Left colon (tissue), 2 donors: ENCODE results near the gene ERI2. TPM values are rescaled to one million over a fixed set of nuclear protein-coding genes. Genes with fewer than 3 reads are reported as not detected.
"Not testable (repeated sequence)": the region's sequence is repeated elsewhere in the genome, so short reads cannot be mapped to it uniquely, and the experiment has no call there.

Experiments
- ATAC-seq: fragments of 200-7000 bp; cut with Tn5 transposase; one replicate; pipeline ENCODE4 v1.9.1; 2020; ENCODE audit warnings: mild to moderate bottlenecking, moderate library complexity
- DNase-seq, 2 donors: peaks; one replicate each; pipeline ENCODE4 v3.0.0-alpha.2; 2020
- intact Hi-C, 2 donors: fragments of 100-400 bp; cut with DNase I in 1 of 2; cut with micrococcal nuclease in 1 of 2; formaldehyde crosslinking; loops; one replicate each; pipeline versions ENCODE4 v1.11.2 to v1.14.0; 2022; cut with DNase I, micrococcal nuclease
- total RNA-seq, 2 donors: library from RNA; stranded (reverse); fragmentation: NEBNext Ultra II Directional; extraction: Animal tissue kit (Norgen Biotek cat#: 25700); gene quantifications; one replicate each; pipeline ENCODE4 v1.2.1, GENCODE V29; 2021
- donor health status: DM: no; HTN: no; CAD: no.
- donor health status: DM: yes; HTN: yes; CAD: no.

The ERI2 gene
- total RNA-seq, 2 donors from 2014 or later: 24.9 to 26.8 TPM

DNA sequence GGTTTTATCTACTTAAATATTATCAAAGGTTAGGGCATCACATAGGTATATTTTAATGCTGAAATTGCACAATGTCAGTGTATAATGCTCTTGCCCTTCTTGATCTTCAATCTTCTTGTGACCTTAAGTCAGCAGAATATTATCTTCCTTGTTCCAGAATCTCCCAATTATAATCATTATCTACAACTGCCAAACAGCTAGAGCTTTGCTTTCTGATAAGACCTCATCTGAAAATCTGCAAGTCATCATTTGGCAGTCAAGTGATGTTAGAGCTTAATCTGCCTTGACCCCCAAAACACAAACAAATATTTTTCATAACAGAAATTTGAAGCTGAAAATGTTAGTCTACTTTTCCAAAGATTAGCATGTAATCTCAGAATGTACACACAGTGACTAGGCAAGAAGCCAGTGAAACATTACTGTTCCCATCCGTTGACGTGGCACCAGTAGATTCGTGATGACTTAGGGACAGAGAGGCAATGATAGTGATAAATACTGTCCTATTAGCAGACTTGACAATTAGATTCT is 19.8 kb upstream of the ERI2 start:
- no peak for DNase-seq
- no peak for ATAC-seq
- intact Hi-C loops: no loop called here

DNA sequence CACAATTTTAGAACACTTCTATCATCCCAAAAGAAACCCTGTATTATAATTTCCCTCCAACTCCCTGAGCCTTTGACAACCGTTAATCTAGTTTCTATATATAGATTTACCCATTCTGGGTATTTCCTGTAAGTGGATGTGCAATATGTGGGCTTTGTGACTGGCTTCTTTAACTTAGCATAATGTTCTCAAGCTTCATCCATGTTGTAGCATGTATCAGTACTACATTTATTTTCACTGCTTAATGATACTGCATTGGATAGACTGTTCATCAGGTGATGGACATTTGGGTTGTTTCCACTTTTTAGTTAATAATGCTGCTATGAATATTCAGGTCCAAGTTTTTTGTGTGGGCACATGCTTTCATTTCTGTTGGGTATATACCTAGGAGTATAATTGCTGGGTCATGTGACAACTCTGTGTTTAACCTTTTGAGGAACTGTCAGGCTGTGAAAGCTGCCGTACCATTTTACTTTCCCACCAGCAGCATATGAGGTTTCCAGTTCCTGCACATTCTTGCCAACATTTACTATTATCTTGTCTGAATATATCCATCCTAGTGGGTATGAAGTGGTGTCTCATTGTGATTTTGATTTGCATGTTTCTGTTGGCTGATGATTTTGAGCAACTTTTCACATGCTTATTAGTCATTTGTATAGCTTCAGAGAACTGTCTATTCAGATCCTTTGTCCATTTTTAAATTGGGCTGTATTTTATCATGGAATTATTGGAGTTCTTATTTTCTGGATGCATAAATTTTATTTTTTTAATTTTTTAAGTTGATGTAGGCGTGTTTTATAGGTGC is 16.5 kb upstream of the ERI2 start:
- DNase-seq (no peak), ATAC-seq (no peak)
- intact Hi-C loops: no loop called here

DNA sequence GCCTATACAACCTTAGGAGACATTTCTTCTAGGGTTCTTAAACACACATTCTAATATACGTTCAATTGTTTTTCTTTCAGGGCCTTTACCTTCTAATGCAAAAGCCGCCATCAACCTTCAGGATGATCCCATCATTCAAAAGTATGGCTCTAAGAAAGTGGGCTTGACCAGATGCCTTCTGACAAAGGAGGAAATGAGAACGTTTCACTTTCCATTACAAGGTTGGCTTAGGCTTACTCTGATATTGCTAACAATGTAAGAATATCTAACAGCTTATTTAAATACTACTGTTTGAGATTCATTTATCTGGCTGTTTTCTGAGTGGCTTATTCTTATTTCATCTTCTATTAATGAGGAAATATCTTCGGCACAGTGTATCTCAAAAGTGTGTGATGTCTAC is 15.4 kb upstream of the ERI2 start:
- DNase-seq: no peak
- intact Hi-C loops: no loop called here
- ATAC-seq: no peak

DNA sequence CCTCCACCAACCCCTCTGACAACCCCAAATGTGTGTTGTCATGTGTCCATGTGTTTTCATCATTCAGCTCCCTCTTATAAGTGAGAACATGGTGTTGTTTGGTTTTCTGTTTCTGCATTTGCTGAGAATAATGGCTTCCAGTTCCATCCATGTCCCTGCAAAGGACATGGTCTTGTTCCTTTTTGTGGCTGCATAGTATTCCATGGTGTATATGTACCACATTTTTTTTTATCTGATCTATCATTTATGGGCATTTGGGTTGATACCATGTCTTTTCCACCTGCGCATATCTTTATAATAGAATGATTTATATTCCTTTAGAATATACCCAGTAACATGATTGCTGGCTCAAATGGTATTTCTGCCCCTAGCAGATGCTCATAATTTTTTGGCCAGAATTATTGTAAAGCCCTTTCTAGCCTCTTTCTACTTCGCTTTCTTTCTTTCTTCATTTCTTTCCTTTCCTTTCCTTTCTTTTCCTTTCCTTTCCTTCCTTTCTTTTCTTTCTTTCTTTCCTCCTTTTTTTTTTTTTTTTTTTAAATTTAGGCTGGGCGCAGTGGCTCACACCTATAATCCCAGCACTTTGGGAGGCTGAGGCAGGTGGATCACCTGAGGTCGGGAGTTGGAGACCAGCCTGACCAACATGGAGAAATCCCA is 12.8 kb upstream of the ERI2 start:
- ATAC-seq: no peak
- intact Hi-C loops: no loop called here

DNA sequence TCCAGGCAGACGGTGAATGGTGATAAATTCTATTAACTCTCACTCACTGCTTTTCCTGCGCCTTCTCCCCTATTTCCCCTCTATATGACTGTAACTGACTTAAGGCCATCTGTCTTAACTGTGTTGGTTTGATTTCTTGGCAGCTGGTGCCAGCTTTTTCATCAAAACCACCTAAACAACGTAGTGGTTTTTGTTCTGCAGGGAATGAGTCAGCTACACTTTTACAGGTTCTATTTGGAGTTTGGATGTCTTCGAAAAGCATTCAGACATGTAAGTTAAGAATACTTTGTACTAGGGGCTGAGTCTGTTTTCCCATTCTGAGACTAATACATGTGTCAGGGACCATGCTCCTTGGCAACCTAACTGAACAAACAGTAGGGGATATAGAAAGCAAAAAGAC is 8.5 kb upstream of the ERI2 start:
- ATAC-seq (no peak), DNase-seq (no peak)
- intact Hi-C loops: no loop called here

More for the DNA sequence above, 12.8 kb upstream of the ERI2 start:
- DNase-seq: no peak

DNA sequence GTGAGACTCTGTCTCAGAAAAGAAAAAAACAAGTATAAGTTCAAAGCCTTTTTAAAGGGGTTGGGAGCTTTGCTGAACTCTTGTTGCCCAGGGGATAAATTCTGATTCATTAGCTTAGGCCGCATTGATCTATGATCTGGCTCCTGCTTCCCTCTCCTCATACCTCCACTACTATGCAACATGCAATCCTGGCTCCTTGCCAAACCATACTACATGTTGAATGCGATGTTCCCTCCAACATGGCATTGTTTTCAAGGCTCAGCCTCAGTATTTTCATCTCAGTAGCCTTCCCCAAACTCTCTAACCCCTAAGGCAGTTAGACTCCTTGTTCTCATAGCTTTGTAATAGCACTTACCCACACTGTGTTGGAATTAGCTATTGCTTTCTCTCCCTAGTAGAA is 6.2 kb upstream of the ERI2 start:
- no peak for ATAC-seq
- intact Hi-C loops: no loop called here
- no peak for DNase-seq

DNA sequence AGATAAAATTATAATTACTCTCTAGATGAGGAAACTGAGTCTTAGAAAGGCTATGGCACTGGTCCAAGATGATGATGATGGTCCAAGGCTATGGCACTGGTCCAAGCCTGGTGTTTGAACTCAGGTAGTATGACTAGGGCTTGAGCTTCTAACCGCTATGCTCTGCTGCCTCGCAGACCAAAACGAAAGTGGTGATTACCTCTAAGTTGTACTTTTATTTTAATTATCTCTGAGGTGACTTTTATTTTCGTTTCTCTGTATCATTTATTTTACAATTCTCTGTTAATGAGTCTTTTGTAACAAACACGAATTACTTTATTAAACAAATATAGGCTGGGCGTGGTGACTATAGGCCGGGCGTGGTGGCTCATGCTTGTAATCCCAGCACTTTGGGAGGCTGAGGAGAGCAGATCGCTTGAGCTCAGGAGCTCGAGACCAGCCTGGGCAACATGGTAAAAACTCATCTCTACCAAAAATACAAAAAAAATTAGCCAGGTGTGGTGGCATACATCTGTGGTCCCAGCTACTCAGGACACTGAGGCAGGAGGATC is 5.7 kb upstream of the ERI2 start:
- peak; percentile 30 to 32 for DNase-seq
- peak; percentile 77 for ATAC-seq
- intact Hi-C loops: no loop called here

DNA sequence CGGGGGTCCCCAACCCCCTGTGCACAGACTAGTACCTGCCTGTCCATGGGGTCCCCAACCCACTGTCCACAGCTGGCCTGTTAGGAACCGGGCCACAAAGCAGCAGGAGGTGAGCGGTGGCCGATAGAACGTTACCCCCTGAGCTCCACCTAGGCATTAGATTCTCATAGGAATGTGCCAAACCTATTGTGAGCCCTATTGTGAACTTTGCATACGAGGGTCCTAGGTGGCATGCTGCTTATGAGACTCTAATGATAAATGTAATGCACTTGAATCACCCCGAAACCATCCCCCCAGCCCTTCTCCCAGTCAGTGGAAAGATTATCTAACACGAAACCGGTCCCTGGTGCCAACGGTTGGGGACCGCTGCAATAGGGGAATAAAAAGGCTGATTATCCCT is 1.6 kb upstream of the ERI2 start:
- DNase-seq (no peak), ATAC-seq (no peak)
- intact Hi-C loops: no loop called here

DNA sequence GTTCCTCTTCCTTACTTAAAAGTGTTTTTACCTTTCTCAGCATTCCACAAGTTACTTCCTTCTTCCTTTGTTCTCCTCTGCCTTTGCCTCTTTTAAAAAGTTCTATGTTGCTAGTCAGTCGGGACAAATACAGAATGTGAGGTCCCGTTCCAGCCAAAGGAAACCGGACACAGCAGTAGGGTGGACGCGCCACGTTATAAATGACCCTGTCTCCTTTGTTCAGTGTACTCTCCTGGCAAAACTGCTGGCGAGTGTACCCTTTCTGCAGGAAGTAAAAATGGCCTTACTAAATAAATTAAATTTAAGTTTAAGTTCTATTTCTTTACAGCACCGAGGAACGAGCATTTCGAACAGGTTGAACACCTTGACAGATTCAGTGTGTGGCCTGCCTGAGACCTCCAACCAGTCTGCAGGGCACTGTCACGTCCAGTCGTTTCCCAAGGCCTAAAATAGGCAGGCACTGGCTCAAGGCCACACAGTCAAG is 546 bp downstream of the ERI2 start:
- intact Hi-C loops, DNase-seq: not testable (repeated sequence)
- peak; percentile 9 for ATAC-seq

DNA sequence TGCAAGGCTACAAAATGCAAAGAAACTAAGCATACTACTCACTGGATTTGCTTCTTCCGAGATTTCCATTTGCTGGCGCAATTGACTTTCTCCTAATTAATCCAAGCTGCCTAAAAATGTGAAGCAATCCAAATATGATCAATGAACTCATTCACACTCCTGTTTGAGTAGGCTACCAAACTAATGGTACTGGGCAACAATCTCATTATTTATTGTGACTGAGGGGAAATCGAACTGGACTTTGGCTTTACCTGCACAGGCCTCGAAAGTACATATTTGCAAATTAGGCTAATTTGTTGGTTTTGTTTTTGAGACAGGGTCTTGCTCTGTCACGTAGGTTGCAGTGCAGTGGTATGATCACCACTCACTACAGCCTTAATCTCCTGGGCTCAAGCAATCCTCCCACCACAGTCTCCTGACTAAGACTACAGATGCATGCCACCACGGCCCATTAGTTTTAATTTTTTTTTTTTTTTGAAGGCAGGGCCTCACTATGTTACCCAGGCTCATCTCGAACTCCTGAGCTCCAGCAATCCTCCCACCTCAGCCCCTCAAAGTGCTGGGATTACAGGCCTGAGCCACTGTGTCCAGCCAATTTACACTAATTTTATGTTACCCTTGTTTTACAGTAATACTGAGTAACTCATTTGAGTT is 2.6 kb downstream of the ERI2 start:
- intact Hi-C loops: no loop called here
- ATAC-seq: no peak
- no peak for DNase-seq

DNA sequence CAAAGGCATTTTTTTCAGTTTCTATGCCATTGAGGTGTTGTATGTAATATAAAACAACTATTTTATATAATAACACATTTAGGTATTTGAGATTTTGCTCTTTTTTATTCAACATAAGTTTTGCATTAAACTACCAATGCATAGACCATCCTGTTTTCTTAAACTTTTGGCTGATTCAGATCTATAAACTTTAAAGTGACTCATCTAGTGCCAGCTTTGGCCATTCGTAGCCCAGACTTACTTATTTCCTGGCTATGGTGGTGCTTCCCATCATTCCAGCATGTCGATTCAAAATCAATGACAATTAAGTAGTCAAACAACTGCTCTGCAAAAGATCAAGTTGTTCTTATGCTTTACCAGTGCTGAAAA is 3.1 kb downstream of the ERI2 start:
- DNase-seq (no peak), ATAC-seq (no peak)
- intact Hi-C loops: no loop called here

DNA sequence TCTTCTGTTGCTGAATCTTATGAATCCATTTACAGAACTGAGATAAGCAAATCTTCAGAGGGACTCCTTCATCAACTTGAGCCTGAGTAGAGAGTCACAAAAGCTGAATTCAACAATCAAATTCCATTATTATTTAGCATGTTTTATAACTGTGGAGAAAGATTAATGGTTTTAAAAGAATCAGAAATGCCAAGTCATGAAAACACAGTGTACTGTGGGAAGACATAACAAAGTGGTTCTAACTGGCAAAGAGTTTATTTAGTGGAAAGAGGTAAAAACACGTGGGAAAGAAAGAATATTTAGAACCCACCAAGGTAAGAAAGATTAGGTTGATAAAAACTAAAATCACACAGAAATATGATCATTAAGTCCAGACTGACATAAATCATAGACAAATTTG is 5.0 kb downstream of the ERI2 start:
- intact Hi-C loops: no loop called here
- ATAC-seq (no peak), DNase-seq (no peak)

DNA sequence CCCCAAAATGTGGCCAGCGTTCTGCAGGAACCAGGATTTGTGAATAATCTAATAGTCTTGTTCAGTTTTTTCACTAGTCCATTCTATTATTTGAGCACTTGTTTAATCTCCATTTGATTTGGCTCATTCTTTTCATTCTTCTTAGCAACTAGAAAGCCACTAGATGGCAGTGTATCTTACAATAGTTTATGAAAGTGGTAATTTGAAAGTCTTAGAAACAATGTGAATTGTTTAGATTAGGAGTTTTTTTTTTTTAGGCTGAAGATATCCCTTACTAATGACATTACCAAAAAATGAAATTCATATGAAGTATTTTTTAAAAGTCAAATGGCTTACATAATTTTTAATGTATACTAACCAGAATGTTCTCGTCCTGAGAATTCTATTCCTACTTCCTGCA is 6.7 kb downstream of the ERI2 start:
- intact Hi-C loops: no loop called here
- ATAC-seq (no peak), DNase-seq (no peak)

DNA sequence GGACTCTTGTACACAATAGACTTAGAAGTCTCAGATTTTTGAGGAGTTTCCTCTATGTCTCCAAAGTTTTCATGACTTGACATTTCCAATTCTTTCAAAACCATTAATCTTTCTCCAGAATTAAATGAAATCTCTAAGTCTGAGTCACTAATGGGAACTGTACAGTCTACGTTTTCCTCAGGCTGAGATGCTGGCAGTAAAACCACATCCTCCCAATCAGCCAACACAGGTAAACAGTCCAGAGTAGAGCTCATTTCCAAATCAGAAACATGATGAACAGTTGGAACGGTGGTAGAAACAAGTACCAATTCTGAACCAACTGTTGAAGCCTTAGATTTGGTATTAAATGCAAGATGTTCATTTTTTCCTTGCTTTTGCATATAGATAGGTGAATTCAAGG is 7.9 kb downstream of the ERI2 start:
- intact Hi-C loops: no loop called here
- no peak for DNase-seq
- ATAC-seq: no peak

DNA sequence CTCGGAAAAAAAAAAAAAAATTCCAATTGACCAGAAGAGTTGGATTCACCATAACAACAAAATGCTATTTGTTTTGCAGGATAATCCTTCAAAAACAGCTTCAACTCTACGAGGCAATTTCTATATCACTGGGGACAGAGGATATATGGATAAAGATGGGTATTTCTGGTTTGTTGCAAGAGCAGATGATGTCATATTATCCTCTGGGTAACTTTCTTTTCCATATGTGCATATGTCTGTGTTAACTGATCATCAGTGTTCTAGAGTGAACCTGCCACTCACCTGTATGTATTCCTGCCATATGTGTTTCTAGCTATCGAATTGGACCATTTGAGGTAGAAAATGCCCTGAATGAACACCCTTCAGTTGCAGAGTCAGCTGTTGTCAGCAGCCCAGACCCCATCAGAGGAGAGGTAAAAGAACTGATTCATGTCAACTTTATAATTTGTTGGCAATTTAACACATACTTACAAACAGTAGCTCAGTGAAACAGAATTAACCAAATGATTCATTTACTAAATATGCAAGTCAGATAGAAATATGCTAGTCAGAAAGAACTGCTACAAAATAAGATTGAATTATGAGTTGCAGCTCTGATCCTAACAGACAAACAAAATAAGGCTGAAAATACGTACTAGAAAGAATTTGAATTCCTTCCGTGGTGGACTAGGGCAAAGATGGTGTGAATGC is 14.2 kb downstream of the ERI2 start:
- DNase-seq: no peak
- intact Hi-C loops: no loop called here

DNA sequence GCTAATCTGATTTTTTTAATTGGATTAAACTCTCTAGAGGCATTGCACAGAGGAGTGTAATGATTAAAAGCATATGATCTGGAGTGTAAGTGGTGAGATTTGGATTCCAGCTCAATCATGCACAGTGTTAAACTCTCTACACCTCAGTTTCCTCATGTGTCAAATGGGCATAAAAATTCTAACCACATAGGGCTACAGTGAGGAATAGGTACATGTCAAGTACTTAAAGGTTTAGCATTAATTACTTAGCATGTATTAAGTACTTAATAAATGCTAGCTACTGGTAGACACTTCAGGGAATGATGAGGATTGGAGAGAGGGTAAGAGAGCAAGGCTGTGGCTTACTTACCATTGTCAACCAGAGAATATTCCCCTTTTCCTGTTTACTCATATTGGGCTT is 17.1 kb downstream of the ERI2 start:
- no peak for DNase-seq
- ATAC-seq: no peak
- intact Hi-C loops: no loop called here

More for the DNA sequence above, 14.2 kb downstream of the ERI2 start:
- no peak for ATAC-seq

DNA sequence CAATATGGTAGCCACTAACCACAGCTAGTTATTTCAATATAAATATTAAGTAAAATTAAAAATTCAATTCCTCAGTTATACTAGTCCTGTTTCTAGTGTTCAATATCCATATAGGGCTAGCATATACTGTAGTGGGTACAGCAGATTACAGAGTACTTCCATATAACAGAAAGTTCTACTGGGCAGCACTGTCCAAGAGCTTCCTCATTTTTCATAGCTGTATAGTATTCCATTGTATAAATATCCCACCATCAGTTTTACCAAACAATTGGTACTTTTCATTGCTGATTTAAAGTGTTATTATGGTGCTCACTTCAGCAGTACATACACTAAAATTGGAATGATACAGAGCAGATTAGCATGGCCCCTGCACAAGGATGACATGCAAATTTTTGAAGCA is 22.1 kb downstream of the ERI2 start:
- intact Hi-C loops: no loop called here
- DNase-seq (no peak), ATAC-seq (no peak)

DNA sequence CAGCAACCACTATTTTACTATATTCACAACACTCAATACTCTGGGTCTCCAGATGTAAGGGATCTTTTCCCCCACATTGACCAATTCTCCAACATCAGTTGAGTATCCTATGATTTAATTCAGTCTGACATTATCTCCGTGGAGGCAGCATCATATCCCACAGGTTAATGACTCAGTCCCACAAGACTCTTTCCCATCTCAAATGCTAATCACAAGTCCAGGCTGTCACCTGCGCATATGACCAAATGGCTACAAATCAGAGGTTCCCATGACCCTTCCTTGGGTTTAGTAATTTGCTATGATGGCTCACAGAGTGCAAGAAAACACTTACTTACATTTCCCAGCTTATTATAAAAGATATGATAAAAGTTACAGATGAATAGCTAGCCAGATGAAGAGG is 23.8 kb downstream of the ERI2 start:
- DNase-seq: no peak
- ATAC-seq: no peak
- intact Hi-C loops: no loop called here

DNA sequence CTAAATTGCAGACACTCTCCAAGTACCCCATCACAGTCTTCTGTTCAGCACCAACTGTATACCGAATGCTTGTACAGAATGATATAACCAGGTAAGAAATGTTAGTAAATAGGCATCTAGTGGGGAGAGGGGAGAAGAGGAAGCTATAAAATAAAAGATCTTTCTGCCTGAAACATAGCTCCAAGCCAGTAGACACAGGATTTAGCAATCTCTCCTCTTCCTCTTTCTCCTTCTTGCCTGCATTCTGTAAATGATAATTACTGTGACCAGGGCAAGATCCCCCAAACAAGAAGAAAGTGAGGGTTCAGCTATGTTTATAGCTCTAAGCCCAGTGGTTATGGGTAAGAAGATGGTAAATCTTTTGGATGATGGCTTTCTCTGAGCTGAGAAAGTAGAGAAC is 24.6 kb downstream of the ERI2 start:
- intact Hi-C loops: no loop called here
- ATAC-seq (no peak), DNase-seq (no peak)
